Skeletal muscle tissue (tissue), 4 donors: ENCODE data around the gene ANO1. TPM values are rescaled to one million over a fixed set of nuclear protein-coding genes. Genes with fewer than 3 reads are reported as not detected.

Experiments
- H3K27ac ChIP-seq: one replicate; pipeline ENCODE4 v1.7.0; 2013; ENCODE audit warnings: mild to moderate bottlenecking, low read depth, low read length, inconsistent platforms
- H3K27me3 ChIP-seq, 3 donors: one replicate each; pipeline ENCODE4 v1.7.0; 2013; ENCODE audit warnings: low read length in 3 of 3; ENCODE audit not compliant: control insufficient read depth in 3 of 3, insufficient read depth in 3 of 3
- H3K36me3 ChIP-seq, 3 donors: one replicate each; pipeline ENCODE4 v1.7.0; 2013; ENCODE audit warnings: low read length in 3 of 3; ENCODE audit not compliant: control insufficient read depth in 3 of 3, insufficient read depth in 3 of 3
- H3K4me1 ChIP-seq, 3 donors: one replicate each; pipeline ENCODE4 v1.7.0; 2013; ENCODE audit warnings: low read length in 3 of 3, mild to moderate bottlenecking in 3 of 3; ENCODE audit not compliant: control insufficient read depth in 3 of 3, insufficient read depth in 3 of 3
- H3K4me3 ChIP-seq, 3 donors: one replicate each; pipeline ENCODE4 v1.7.0; 2013; ENCODE audit warnings: low read length in 3 of 3
- H3K9ac ChIP-seq, 3 donors: one replicate each; pipeline ENCODE4 v1.7.0; 2013; ENCODE audit warnings: low read length in 3 of 3, mild to moderate bottlenecking in 3 of 3, moderate library complexity in 2 of 3, low read depth in 1 of 3
- H3K9me3 ChIP-seq, 3 donors: one replicate each; pipeline ENCODE4 v1.7.0; 2013; ENCODE audit warnings: low read length in 3 of 3; ENCODE audit not compliant: control insufficient read depth in 3 of 3
- total RNA-seq: library from RNA; depleted of rRNA; stranded (reverse); fragments of >200 nt; gene quantifications from one replicate; pipeline ENCODE4 v1.2.3, GENCODE V29; 2014
- donor health status: Osteomylitis.

The ANO1 gene
- total RNA-seq, 1 donor from 2014 or later = 1.6 TPM

GRCh38 chr11:70167723-70168404, 89.7 kb downstream of the ANO1 start:
- peaks cover 0 to 2% (median 0%) of the 10 kb centered on the region in 3 donors for H3K36me3 ChIP-seq

GRCh38 chr11:70168405-70168754, 90.3 kb downstream of the ANO1 start:
- peaks cover 0 to 2% (median 0%) of the 10 kb centered on the region in 3 donors for H3K36me3 ChIP-seq
- no peak overlapping the region for H3K4me3 ChIP-seq
- no peak overlapping the region for H3K9ac ChIP-seq
- peaks cover 0 to 8% (median 7%) of the 10 kb centered on the region in 3 donors for H3K27me3 ChIP-seq
- no peaks in the 10 kb centered on the region for H3K4me1 ChIP-seq
- H3K9me3 ChIP-seq = no peaks in the 10 kb centered on the region
- no peak overlapping the region for H3K27ac ChIP-seq

More at GRCh38 chr11:70167723-70168404, 89.7 kb downstream of the ANO1 start:
- no peaks in the 10 kb centered on the region for H3K4me1 ChIP-seq
- H3K27ac ChIP-seq = no peak overlapping the region
- H3K9ac ChIP-seq = no peak overlapping the region
- H3K4me3 ChIP-seq = no peak overlapping the region
- H3K27me3 ChIP-seq = peaks cover 0 to 13% (median 7%) of the 10 kb centered on the region in 3 donors
- H3K9me3 ChIP-seq = no peaks in the 10 kb centered on the region

- H3K4me3 ChIP-seq = no peak overlapping the region
- H3K9ac ChIP-seq = no peak overlapping the region
- H3K4me1 ChIP-seq = no peaks in the 10 kb centered on the region
- H3K36me3 ChIP-seq = peaks cover 0 to 2% (median 0%) of the 10 kb centered on the region in 3 donors
- H3K27me3 ChIP-seq = peaks cover 0 to 7% (median 7%) of the 10 kb centered on the region in 3 donors
- H3K9me3 ChIP-seq = no peaks in the 10 kb centered on the region
- no peak overlapping the region for H3K27ac ChIP-seq
Observed at GRCh38 chr11:70169127-70169526, 91.0 kb downstream of the ANO1 start.

GRCh38 chr11:70169632-70170031, 91.5 kb downstream of the ANO1 start:
- no peak overlapping the region for H3K27ac ChIP-seq
- peaks cover 0 to 7% (median 7%) of the 10 kb centered on the region in 3 donors for H3K27me3 ChIP-seq
- H3K4me3 ChIP-seq = no peak overlapping the region
- H3K4me1 ChIP-seq = no peaks in the 10 kb centered on the region
- peaks cover 0 to 2% (median 0%) of the 10 kb centered on the region in 3 donors for H3K36me3 ChIP-seq
- H3K9me3 ChIP-seq = no peaks in the 10 kb centered on the region
- H3K9ac ChIP-seq = no peak overlapping the region

GRCh38 chr11:70170596-70171210, 92.6 kb downstream of the ANO1 start:
- no peak overlapping the region for H3K9ac ChIP-seq
- no peak overlapping the region for H3K27ac ChIP-seq
- peaks cover 0 to 2% (median 0%) of the 10 kb centered on the region in 3 donors for H3K36me3 ChIP-seq
- no peaks in the 10 kb centered on the region for H3K9me3 ChIP-seq
- peaks cover 0 to 7% (median 7%) of the 10 kb centered on the region in 3 donors for H3K27me3 ChIP-seq
- H3K4me1 ChIP-seq = no peaks in the 10 kb centered on the region
- no peak overlapping the region for H3K4me3 ChIP-seq

GRCh38 chr11:70173018-70173417, 94.9 kb downstream of the ANO1 start:
- H3K9ac ChIP-seq = no peak overlapping the region
- H3K4me3 ChIP-seq = no peak overlapping the region
- peaks cover 0 to 2% (median 2%) of the 10 kb centered on the region in 3 donors for H3K27me3 ChIP-seq
- H3K36me3 ChIP-seq = no peaks in the 10 kb centered on the region
- H3K9me3 ChIP-seq = no peaks in the 10 kb centered on the region
- no peak overlapping the region for H3K27ac ChIP-seq
- H3K4me1 ChIP-seq = no peaks in the 10 kb centered on the region

- H3K27me3 ChIP-seq = peaks cover 0 to 5% (median 0%) of the 10 kb centered on the region in 3 donors
- no peaks in the 10 kb centered on the region for H3K4me1 ChIP-seq
- no peak overlapping the region for H3K9ac ChIP-seq
- no peak overlapping the region for H3K4me3 ChIP-seq
- H3K27ac ChIP-seq = no peak overlapping the region
- H3K36me3 ChIP-seq = no peaks in the 10 kb centered on the region
- H3K9me3 ChIP-seq = no peaks in the 10 kb centered on the region
Observed at GRCh38 chr11:70174547-70175235, 96.6 kb downstream of the ANO1 start.

- H3K4me3 ChIP-seq = no peak overlapping the region
- no peaks in the 10 kb centered on the region for H3K9me3 ChIP-seq
- H3K4me1 ChIP-seq = no peaks in the 10 kb centered on the region
- H3K27ac ChIP-seq = no peak overlapping the region
- H3K27me3 ChIP-seq = peaks cover 0 to 5% (median 0%) of the 10 kb centered on the region in 3 donors
- no peaks in the 10 kb centered on the region for H3K36me3 ChIP-seq
- no peak overlapping the region for H3K9ac ChIP-seq
Observed at GRCh38 chr11:70175236-70175698, 97.2 kb downstream of the ANO1 start.

- H3K27me3 ChIP-seq = peaks cover 0 to 9% (median 0%) of the 10 kb centered on the region in 3 donors
- H3K9ac ChIP-seq = no peak overlapping the region
- no peak overlapping the region for H3K4me3 ChIP-seq
Observed at GRCh38 chr11:70176940-70177689, 99.0 kb downstream of the ANO1 start.

More at GRCh38 chr11:70176940-70177689, 99.0 kb downstream of the ANO1 start:
- Histone ChIP-seq H3K4me1 (no peaks in the 10 kb centered on the region), H3K9me3 (no peaks in the 10 kb centered on the region), H3K27ac (no peak overlapping the region), H3K36me3 (peaks cover 0 to 3% (median 3%) of the 10 kb centered on the region in 3 donors)
